Activated CD4-positive, alpha-beta T cell treated with anti-CD3 and anti-CD28 coated beads, Interleukin-2, amount 50 U/mL, for 24 hours (primary cell): ENCODE results near the gene RIMS1.

ENCODE experiments used
- DNase-seq, 2 donors: peaks; one replicate each; pipeline ENCODE4 v3.0.0-alpha.2; 2020; ENCODE audit warnings: low read depth in 1 of 2, low spot score in 1 of 2

The RIMS1 gene

DNA sequence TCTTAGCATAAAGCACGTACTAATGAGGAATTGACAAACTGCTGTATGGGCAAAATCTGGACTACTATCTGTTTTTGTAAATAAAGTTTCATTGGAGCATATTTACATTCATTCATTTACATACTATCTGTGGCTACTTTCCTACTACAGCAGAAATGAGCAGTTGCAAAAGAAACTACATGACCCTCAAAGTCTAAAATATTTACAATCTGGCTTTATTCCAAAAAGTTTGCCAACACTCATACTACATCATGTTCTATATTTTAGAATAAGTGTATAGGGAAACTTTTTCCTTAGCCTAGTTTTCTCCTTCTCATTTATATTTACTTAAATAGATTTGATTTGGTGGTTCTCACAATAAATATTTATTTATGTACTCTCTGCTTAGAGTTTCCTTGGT lies 208.2 kb downstream of the RIMS1 start:
- no peak for DNase-seq

GRCh38 chr6:72102561-72102960 lies 216.2 kb downstream of the RIMS1 start:
- no peak for DNase-seq

DNA sequence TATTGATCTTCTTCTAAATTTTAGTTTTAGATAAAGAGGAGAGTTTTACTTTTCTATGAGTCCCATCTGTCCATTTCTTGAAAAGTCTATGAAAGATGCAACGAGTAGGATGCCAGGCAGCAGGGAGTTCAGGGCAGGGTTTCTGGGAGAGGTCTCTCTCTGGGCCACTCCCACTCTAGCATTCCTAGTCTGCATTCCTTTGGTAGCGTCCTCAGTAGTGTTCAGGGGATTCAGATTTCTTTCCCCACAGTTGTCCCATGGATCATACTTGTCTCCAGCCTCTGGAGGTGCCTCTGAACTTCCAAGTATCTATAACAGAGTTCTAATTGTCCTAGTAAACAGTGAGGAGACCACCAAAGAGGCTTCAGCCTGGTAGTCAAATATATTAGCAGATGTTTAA lies 225.3 kb downstream of the RIMS1 start:
- no peak for DNase-seq

DNA sequence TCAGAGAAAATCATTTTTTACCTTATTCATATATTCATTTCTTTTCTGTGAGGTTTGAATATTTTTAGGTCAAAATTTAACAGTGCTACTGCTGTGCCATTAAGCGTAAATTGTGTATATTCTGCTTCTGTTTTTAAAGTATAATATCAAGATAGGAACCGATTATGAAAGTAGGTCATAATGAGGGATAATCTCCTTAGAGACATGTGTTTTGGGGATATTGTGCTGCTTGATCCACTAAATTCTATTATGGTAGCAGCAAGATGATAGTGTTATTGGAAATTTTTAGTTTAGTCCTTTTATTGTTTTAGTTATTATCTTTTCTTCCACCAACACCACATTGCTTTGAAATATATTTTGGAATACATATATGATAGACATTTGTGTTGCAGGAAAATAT lies 244.0 kb downstream of the RIMS1 start:
- DNase-seq, result no peak

GRCh38 chr6:72132427-72132826 lies 246.1 kb downstream of the RIMS1 start:
- DNase-seq, result no peak

DNA sequence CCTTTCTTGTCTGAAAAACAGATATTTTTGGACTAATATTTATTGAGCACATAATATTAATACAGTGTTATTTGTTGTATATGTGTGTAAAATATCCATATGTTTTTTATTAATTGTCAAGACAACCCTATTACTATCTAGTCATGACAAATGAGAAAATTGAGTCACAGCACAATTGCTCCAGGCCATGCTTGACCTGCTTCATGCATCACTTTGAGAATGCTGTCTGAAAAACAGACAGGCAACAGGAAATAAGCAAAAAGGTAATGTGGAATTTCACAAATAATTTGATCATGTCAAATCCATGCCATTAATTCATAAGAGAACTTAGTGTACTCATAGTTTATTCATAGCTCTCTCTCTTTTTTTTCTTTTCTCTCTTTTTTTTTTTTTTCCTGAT lies 246.5 kb downstream of the RIMS1 start:
- no peak for DNase-seq

GRCh38 chr6:72133324-72133723 lies 247.0 kb downstream of the RIMS1 start:
- DNase-seq, result no peak

- no peak for DNase-seq
Observed at GRCh38 chr6:72140795-72141194, 254.4 kb downstream of the RIMS1 start.

DNA sequence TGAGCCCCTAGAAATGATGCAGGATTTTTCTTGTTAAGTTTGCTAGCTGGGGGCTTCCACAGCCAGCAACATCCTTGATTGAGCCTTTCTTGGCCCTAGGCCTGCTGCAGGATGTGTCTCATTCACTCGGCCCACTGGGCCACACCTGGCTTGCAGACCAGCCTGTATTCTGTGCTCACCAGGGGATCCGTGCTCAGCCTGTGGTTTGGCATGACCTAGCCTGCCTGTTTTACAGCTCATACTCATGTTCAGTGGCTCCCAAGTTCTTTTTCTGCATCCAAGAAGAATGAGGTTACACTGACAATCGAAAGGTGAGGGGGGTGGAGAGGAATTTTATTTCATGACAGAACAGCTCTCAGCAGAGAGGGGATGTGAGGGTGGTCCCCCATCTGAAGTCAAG lies 263.4 kb downstream of the RIMS1 start:
- no peak for DNase-seq

DNA sequence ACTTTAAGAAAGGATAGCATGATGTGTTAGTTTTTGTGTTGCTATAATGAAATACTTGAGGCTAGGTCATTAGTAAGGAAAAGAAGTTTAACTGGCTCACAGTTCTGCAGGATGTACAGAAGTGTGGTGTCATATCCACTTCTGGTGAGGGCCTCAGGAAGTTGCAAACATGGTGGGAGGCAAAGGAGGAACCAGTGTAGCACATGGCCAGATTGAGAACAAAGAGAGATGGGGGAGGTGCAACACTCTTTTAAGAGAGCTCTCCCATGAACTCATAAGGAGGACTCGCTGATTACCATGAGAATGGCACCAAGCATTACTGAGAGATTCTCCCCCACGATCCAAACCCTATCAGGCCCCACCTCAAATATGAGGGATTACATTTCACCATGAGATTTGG lies 265.4 kb downstream of the RIMS1 start:
- no peak for DNase-seq

DNA sequence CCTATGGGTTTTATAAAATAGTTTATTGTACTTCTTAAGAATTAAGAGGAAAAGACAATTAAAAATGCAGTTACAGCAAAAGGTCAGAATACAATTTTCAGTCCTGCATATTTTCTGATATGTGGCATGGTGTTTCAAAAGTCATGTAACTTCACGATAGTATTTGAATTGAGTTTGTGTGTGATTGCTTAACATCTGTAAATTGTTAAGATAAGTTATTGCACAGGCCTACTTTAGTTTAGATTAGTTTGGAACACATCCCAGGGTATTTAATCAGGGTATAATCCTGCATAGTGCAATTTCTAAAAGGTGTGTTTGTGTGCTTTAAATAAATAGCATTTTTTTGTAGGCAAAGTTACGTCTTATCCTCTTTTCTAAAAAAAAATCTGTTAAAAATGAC lies 289.6 kb downstream of the RIMS1 start:
- DNase-seq, result no peak

DNA sequence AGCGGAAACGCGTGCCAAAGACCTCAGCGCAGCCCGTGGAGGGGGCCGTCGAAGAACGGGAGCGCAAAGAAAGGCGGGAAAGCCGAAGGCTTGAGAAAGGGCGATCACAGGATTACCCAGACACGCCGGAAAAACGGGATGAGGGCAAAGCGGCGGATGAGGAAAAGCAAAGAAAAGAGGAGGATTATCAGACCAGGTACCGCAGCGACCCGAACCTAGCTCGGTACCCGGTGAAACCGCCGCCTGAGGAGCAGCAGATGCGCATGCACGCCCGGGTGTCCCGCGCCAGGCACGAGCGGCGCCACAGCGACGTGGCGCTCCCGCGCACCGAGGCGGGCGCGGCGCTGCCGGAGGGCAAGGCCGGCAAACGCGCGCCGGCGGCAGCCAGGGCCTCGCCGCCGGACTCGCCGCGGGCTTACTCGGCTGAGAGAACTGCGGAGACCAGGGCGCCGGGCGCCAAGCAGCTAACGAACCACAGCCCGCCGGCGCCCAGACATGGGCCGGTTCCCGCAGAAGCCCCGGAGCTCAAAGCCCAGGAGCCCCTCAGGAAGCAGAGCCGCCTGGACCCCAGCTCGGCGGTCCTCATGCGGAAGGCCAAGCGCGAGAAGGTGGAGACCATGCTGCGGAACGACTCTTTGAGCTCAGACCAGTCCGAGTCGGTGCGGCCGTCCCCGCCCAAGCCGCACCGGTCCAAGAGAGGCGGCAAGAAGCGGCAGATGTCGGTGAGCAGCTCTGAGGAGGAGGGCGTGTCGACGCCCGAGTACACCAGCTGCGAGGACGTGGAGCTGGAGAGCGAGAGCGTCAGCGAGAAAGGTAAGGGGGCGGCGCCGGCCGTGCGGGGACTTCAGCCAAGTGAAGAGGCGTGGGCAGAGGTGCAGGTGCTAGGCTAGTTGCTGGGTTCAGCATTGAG lies 296.2 kb downstream of the RIMS1 start:
- no peak for DNase-seq

- no peak for DNase-seq
Observed at GRCh38 chr6:72203983-72204382, 317.6 kb downstream of the RIMS1 start.

DNA sequence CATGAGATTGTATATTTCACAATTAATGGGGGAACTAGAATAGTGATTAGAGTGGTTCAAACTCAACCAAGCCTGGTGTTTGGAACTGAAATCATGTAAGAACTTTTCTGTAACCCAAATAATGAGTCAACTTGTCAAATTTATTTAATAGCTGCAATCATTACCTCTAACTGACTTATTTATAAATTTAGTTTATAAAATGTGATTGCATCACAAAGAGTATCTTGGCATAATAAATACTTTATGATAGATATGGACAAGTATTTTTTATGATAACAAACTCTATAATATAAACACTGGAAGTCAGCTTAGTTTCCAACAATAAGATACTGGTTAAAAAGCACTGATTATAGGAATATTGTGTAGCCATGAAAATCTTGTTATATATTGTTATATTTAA lies 319.1 kb downstream of the RIMS1 start:
- DNase-seq, result no peak

DNA sequence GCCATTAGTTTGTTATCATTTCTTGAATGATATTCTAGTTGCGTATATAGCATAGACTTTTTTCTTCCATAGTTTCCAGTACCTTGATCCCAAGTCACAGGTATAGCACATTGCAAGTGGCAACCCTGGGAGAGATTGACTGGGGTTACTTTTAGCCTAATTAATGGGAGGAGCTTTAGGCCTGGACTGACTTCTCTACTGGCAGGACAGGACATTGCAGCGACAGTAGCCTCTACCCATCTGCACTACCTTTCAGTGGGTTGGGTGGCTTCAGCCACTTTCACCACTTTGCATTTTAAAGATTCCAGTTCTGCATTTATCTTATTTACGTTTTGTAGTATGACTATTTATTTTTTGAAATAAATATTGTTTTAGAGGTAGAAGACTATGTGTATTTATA lies 320.3 kb downstream of the RIMS1 start:
- no peak for DNase-seq

DNA sequence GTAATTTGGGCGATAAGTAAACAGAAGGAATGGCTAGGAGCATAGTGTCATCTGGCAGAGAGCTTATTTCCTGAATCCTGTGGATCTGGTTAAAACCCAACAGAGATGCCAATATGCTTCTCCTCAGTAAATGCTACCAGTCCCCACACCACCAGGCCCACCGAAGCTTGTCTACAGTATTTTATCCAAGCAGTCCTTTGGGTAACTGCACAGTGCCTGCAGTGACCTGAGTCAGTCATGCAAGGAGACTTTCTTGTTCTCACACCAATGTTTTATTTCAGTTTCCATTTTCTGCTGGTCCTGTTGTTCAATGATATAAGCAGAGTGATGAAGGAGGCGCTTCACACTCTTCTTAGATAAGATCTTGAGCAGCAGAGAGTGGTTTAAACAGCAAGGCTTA lies 326.3 kb downstream of the RIMS1 start:
- DNase-seq, result no peak

DNA sequence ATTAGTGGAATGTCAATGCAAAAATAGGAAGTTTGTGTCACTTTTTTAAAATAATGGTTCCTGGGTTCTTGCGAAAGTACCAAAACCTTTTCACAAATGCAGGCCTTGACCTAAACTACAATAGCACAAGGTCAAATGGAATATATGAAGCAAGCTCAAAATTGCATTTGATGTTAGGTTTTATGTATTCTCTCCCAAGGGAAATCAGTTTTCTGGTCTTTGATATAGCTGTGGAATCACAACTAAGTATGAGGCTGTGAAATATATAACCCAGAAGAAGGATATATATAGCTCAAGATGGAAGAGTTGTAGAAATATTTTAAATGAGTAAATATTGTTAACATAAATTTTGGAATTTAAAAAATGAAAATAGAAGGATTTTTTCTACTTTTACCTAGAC lies 327.3 kb downstream of the RIMS1 start:
- DNase-seq, result no peak

- no peak for DNase-seq
Observed at GRCh38 chr6:72216222-72217068, 330.1 kb downstream of the RIMS1 start.

GRCh38 chr6:72217626-72218025 lies 331.3 kb downstream of the RIMS1 start:
- no peak for DNase-seq

GRCh38 chr6:72218125-72218524 lies 331.8 kb downstream of the RIMS1 start:
- DNase-seq, result no peak

DNA sequence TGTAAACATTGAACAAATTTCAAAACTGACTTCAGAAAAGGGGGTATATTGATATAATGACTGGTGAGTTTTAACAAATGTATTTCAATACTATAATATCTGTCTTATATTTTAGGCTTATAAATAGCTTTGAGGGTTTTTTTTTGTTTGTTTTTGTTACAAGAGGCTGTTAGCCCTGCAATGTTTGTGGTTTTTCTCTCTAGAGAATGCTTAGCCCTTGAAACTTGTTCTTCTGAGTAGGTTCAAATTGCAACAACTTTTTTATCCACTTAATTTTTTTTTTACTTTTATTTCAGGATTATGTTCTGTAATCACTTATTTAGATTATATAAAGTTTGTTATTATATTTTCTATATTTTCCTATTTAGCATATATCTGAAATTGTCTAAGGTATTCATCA lies 333.2 kb downstream of the RIMS1 start:
- no peak for DNase-seq

GRCh38 chr6:72238021-72238420 lies 351.7 kb downstream of the RIMS1 start:
- DNase-seq, result no peak
